Parathyroid adenoma (tissue), 2 donors: ENCODE measurements around the gene PLIN3.

ENCODE experiments used
- H2AFZ ChIP-seq: fragments of 300-600 bp; sonication (generic); one replicate; pipeline ENCODE4 v1.7.0; 2017; ENCODE audit warnings: antibody characterized with exemption, mild to moderate bottlenecking
- H3K27ac ChIP-seq: fragments of 300-600 bp; sonication (generic); one replicate; pipeline ENCODE4 v1.7.0; 2017
- H3K27me3 ChIP-seq: fragments of 300-600 bp; sonication (generic); one replicate; pipeline ENCODE4 v1.7.0; 2017; ENCODE audit warnings: low read length; ENCODE audit not compliant: control insufficient read depth, insufficient read depth
- H3K36me3 ChIP-seq: fragments of 300-600 bp; sonication (generic); one replicate; pipeline ENCODE4 v1.7.0; 2017; ENCODE audit warnings: low read length; ENCODE audit not compliant: control insufficient read depth, insufficient read depth
- H3K4me1 ChIP-seq: fragments of 300-600 bp; sonication (generic); one replicate; pipeline ENCODE4 v1.7.0; 2017; ENCODE audit warnings: control low read depth
- H3K4me2 ChIP-seq: fragments of 300-600 bp; sonication (generic); one replicate; pipeline ENCODE4 v1.7.0; 2017; ENCODE audit warnings: low read length
- H3K4me3 ChIP-seq: fragments of 300-600 bp; sonication (generic); one replicate; pipeline ENCODE4 v1.7.0; 2017; ENCODE audit warnings: low read depth, low read length
- H3K79me2 ChIP-seq: fragments of 300-600 bp; sonication (generic); one replicate; pipeline ENCODE4 v1.7.0; 2017; ENCODE audit warnings: control low read depth
- H3K9ac ChIP-seq: fragments of 300-600 bp; sonication (generic); one replicate; pipeline ENCODE4 v1.7.0; 2017; ENCODE audit warnings: mild to moderate bottlenecking
- H3K9me3 ChIP-seq: fragments of 300-600 bp; sonication (generic); one replicate; pipeline ENCODE4 v1.7.0; 2017; ENCODE audit warnings: low read length; ENCODE audit not compliant: control insufficient read depth
- TF ChIP-seq, protein P1 (sequence below): fragments of 300-600 bp; sonication (generic); IDR thresholded peaks from one replicate; pipeline ENCODE4 v1.7.0; 2017; ENCODE audit warnings: antibody characterized with exemption, mild to moderate bottlenecking
- donor health status: primary hyperparathyroidism.

Gene PLIN3

GRCh38 chr19:4878491-4878968 is 11.1 kb upstream of the PLIN3 start:
- TF ChIP-seq, protein P1, sequence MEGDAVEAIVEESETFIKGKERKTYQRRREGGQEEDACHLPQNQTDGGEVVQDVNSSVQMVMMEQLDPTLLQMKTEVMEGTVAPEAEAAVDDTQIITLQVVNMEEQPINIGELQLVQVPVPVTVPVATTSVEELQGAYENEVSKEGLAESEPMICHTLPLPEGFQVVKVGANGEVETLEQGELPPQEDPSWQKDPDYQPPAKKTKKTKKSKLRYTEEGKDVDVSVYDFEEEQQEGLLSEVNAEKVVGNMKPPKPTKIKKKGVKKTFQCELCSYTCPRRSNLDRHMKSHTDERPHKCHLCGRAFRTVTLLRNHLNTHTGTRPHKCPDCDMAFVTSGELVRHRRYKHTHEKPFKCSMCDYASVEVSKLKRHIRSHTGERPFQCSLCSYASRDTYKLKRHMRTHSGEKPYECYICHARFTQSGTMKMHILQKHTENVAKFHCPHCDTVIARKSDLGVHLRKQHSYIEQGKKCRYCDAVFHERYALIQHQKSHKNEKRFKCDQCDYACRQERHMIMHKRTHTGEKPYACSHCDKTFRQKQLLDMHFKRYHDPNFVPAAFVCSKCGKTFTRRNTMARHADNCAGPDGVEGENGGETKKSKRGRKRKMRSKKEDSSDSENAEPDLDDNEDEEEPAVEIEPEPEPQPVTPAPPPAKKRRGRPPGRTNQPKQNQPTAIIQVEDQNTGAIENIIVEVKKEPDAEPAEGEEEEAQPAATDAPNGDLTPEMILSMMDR: no peak
- H3K9ac ChIP-seq: no peak overlapping the region

GRCh38 chr19:4877753-4878490 is 10.5 kb upstream of the PLIN3 start:
- Histone ChIP-seq H3K27me3 (no peaks in the 10 kb centered on the region), H3K9ac (no peak overlapping the region)

More at GRCh38 chr19:4878491-4878968, 11.1 kb upstream of the PLIN3 start:
- no peak overlapping the region for H3K4me2 ChIP-seq
- no peak overlapping the region for H3K27ac ChIP-seq
- no peaks in the 10 kb centered on the region for H3K79me2 ChIP-seq
- no peaks in the 10 kb centered on the region for H3K36me3 ChIP-seq
- no peaks in the 10 kb centered on the region for H3K27me3 ChIP-seq
- H3K9me3 ChIP-seq: no peaks in the 10 kb centered on the region
- no peak overlapping the region for H2AFZ ChIP-seq
- no peaks in the 10 kb centered on the region for H3K4me1 ChIP-seq
- H3K4me3 ChIP-seq: no peak overlapping the region

DNA sequence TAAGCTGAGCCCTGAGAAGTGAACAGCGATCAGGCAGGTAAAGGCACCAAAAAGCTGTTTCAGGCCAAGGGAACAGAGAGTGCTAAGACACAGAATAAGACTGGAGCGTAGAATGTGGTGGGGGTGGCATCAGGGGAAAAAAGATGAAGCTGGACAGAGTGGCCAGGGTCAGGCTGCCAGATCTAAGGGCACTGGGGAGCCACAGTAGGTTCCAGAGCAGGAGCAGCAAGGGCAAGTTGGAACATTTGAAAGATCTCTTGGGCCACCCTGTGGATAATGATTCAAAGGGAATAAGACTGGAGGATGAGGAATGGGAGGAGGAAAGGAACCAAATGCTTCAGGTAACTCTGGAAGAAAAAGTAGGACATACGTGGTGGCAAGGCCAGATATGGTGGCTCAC is 6.5 kb upstream of the PLIN3 start:
- H3K27me3 ChIP-seq: no peaks in the 10 kb centered on the region
- no peak overlapping the region for H2AFZ ChIP-seq
- H3K9me3 ChIP-seq: no peaks in the 10 kb centered on the region
- H3K4me3 ChIP-seq: no peak overlapping the region
- no peaks in the 10 kb centered on the region for H3K79me2 ChIP-seq
- H3K36me3 ChIP-seq: no peaks in the 10 kb centered on the region
- no peak overlapping the region for H3K4me2 ChIP-seq
- no peak overlapping the region for H3K9ac ChIP-seq
- TF ChIP-seq, protein P1: no peak
- no peaks in the 10 kb centered on the region for H3K4me1 ChIP-seq
- H3K27ac ChIP-seq: no peak overlapping the region

More at GRCh38 chr19:4877753-4878490, 10.5 kb upstream of the PLIN3 start:
- H3K36me3 ChIP-seq: no peaks in the 10 kb centered on the region
- H3K27ac ChIP-seq: no peak overlapping the region
- H2AFZ ChIP-seq: no peak overlapping the region
- H3K79me2 ChIP-seq: no peaks in the 10 kb centered on the region
- H3K4me2 ChIP-seq: no peak overlapping the region
- H3K4me3 ChIP-seq: no peak overlapping the region
- H3K9me3 ChIP-seq: no peaks in the 10 kb centered on the region
- no peaks in the 10 kb centered on the region for H3K4me1 ChIP-seq
- TF ChIP-seq, protein P1: no peak

DNA sequence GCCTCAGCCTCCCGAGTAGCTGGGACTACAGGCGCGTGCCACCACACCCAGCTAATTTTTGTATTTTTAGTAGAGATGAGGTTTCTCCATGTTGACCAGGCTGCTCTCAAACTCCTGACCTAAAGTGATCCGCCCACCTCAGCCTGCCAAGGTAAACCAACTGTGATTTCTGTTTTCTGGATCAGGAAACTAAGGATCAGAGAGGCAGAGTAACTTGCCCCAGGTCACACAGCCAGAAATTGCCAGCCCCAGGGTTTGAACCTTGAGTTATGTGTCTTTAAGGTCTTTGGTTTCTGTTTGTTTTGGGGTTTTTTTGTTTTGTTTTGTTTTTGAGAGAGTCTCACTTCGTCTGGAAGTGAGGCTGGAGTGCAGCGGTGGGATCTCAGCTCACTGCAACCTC is 4.2 kb upstream of the PLIN3 start:
- Histone ChIP-seq H3K27ac (no peak overlapping the region), H3K4me1 (peaks cover 2% of the 10 kb centered on the region), H3K79me2 (no peaks in the 10 kb centered on the region), H3K9ac (no peak overlapping the region), H2AFZ (no peak overlapping the region), H3K4me3 (no peak overlapping the region), H3K4me2 (no peak overlapping the region), H3K36me3 (no peaks in the 10 kb centered on the region), H3K9me3 (no peaks in the 10 kb centered on the region), H3K27me3 (no peaks in the 10 kb centered on the region)
- TF ChIP-seq, protein P1: no peak
